Right lobe of liver (tissue), 6 donors: ENCODE measurements around the gene NUMB. TPM values are rescaled to one million over a fixed set of nuclear protein-coding genes. Genes with fewer than 3 reads are reported as not detected.

Experiments
- ATAC-seq, 4 donors: fragments of 200-7000 bp; cut with Tn5 transposase; one replicate each; pipeline ENCODE4 v1.9.1; 2020; ENCODE audit warnings: mild to moderate bottlenecking in 4 of 4, moderate library complexity in 4 of 4
- DNase-seq, 3 donors: peaks; one replicate each; pipeline ENCODE4 v3.0.0-alpha.2; 2020
- H3K27ac ChIP-seq, 3 donors: fragments of 200-600 bp; one replicate each; pipeline ENCODE4 v1.8.0; 2022
- H3K27me3 ChIP-seq, 2 donors: fragments of 200-600 bp; one replicate each; pipeline ENCODE4 v1.8.0; 2022
- H3K36me3 ChIP-seq, 4 donors: fragments of 200-600 bp; sonication (generic) in 1 of 4; one replicate each; pipeline versions ENCODE4 v1.5.1 to v1.8.0; 2017 to 2022; ENCODE audit warnings: control low read depth in 1 of 4
- H3K4me1 ChIP-seq, 4 donors: fragments of 200-600 bp; sonication (generic) in 1 of 4; one replicate each; pipeline versions ENCODE4 v1.5.1 to v1.8.0; 2017 to 2022; ENCODE audit warnings: control low read depth in 1 of 4
- H3K4me3 ChIP-seq, 3 donors: fragments of 200-600 bp; one replicate each; pipeline ENCODE4 v1.8.0; 2022
- H3K9me3 ChIP-seq, 4 donors: fragments of 200-600 bp; sonication (generic) in 1 of 4; one replicate each; pipeline versions ENCODE4 v1.5.1 to v1.8.0; 2017 to 2022; ENCODE audit warnings: control low read depth in 1 of 4
- POLR2A ChIP-seq: fragments of 450-650 bp; IDR thresholded peaks from one replicate; pipeline ENCODE4 v1.6.1; 2017; ENCODE audit warnings: antibody characterized with exemption, mild to moderate bottlenecking
- WGBS: methylation state at CpG from one replicate; pipeline ENCODE4 v1.1.6; 2018; ENCODE audit warnings: low coverage, low lambda C conversion rate; ENCODE audit not compliant: insufficient coverage; ENCODE audit errors: missing lambda C conversion rate; 5-methylcytosine and 5-hydroxymethylcytosine counted together
- intact Hi-C, 2 donors: fragments of 100-400 bp; cut with DNase I; formaldehyde crosslinking; loops; one replicate each; pipeline versions ENCODE4 v1.11.2 to v1.14.1; 2022
- total RNA-seq, 6 experiments: library from RNA; depleted of rRNA in 2 of 6; stranded (reverse); fragments of >200 nt in 2 of 6; fragmentation: NEBNext Ultra II Directional in 3 of 6; extraction: Animal tissue kit (Norgen Biotek cat#: 25700) in 3 of 6; gene quantifications; one replicate each; pipeline versions ENCODE4 v1.1.0 to v1.2.4, GENCODE V29; 2016 to 2023
- TF ChIP-seq, protein P1 (sequence below), 4 donors: fragments of 200-600 bp in 3 of 4; fragments of 450-650 bp in 1 of 4; IDR thresholded peaks; one replicate each; pipeline versions ENCODE4 v1.5.1 to v1.8.0; 2016 to 2022; ENCODE audit warnings: antibody characterized with exemption in 4 of 4, mild to moderate bottlenecking in 2 of 4
- donor health status: DM: no; HTN: yes; CAD: no.
- donor health status: DM: no; HTN: no; CAD: no.
- donor health status: DM: no; HTN: no; CAD: no.
- donor health status: DM: no; HTN: yes; CAD: no.
- donor health status: DM: no; HTN: yes; CAD: no.

NUMB gene
- total RNA-seq, 6 experiments from 2014 or later = 28.3 to 48.4 (median 43.7) TPM

- 50% methylated on average over 2 of the region's 23 CpGs for WGBS
- no peak for ATAC-seq
- Histone ChIP-seq H3K27me3 (no peaks in the 10 kb centered on the region), H3K9me3 (no peaks in the 10 kb centered on the region), H3K27ac (no peak overlapping the region), H3K4me3 (no peak overlapping the region), H3K4me1 (no peaks in the 10 kb centered on the region), H3K36me3 (no peaks in the 10 kb centered on the region)
- no peak for DNase-seq
- TF ChIP-seq, protein P1, sequence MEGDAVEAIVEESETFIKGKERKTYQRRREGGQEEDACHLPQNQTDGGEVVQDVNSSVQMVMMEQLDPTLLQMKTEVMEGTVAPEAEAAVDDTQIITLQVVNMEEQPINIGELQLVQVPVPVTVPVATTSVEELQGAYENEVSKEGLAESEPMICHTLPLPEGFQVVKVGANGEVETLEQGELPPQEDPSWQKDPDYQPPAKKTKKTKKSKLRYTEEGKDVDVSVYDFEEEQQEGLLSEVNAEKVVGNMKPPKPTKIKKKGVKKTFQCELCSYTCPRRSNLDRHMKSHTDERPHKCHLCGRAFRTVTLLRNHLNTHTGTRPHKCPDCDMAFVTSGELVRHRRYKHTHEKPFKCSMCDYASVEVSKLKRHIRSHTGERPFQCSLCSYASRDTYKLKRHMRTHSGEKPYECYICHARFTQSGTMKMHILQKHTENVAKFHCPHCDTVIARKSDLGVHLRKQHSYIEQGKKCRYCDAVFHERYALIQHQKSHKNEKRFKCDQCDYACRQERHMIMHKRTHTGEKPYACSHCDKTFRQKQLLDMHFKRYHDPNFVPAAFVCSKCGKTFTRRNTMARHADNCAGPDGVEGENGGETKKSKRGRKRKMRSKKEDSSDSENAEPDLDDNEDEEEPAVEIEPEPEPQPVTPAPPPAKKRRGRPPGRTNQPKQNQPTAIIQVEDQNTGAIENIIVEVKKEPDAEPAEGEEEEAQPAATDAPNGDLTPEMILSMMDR (IDR thresholded peaks at IDR 0.05) = no peak
- TF ChIP-seq POLR2A = no peak
- intact Hi-C loops = no loop called here
Measured at GRCh38 chr14:73264080-73264884, 194.1 kb downstream of the NUMB start.

- intact Hi-C loops = no loop called here
- no peak for DNase-seq
- Histone ChIP-seq H3K9me3 (no peaks in the 10 kb centered on the region), H3K4me1 (no peaks in the 10 kb centered on the region), H3K36me3 (no peaks in the 10 kb centered on the region), H3K4me3 (no peak overlapping the region), H3K27me3 (no peaks in the 10 kb centered on the region), H3K27ac (no peak overlapping the region)
- TF ChIP-seq POLR2A = no peak
- TF ChIP-seq, protein P1 (IDR thresholded peaks at IDR 0.05) = no peak
- ATAC-seq = no peak
- WGBS = 80% methylated on average over 1 of the region's 7 CpGs
Measured at GRCh38 chr14:73263606-73264005, 194.7 kb downstream of the NUMB start.

DNA sequence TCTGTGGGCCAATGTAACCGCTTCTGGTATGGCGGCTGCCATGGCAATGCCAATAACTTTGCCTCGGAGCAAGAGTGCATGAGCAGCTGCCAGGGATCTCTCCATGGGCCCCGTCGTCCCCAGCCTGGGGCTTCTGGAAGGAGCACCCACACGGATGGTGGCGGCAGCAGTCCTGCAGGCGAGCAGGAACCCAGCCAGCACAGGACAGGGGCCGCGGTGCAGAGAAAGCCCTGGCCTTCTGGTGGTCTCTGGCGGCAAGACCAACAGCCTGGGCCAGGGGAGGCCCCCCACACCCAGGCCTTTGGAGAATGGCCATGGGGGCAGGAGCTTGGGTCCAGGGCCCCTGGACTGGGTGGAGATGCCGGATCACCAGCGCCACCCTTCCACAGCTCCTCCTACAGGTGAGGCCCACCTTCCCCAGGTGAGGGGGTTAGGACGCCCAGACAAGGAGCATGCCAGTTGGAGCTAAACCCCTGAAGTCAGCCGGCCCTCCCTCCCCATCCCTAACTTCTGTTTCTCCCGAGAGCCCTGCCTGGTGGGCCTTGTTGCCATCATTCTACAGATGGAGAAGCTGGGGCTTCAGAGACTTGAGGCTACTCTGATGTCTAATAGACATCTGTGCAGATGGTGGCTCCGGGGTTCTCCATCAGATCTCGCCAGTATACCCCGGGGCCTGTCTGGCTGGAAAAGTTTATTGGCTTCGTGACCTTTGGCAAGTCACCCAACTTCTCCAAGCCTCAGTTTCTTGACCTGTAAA, 195.7 kb downstream of the NUMB start:
- 76% methylated on average over 4 of the region's 20 CpGs for WGBS
- DNase-seq = no peak
- H3K4me3 ChIP-seq = no peak overlapping the region
- no peaks in the 10 kb centered on the region for H3K36me3 ChIP-seq
- no peaks in the 10 kb centered on the region for H3K4me1 ChIP-seq
- no peak overlapping the region for H3K27ac ChIP-seq
- intact Hi-C loops = no loop called here
- no peaks in the 10 kb centered on the region for H3K9me3 ChIP-seq
- TF ChIP-seq POLR2A = no peak
- TF ChIP-seq, protein P1 (IDR thresholded peaks at IDR 0.05) = no peak
- H3K27me3 ChIP-seq = no peaks in the 10 kb centered on the region
- no peak for ATAC-seq

- WGBS = no CpG with 5 or more reads among the region's 15 CpGs
- Histone ChIP-seq H3K4me3 (no peak overlapping the region), H3K4me1 (no peaks in the 10 kb centered on the region), H3K9me3 (no peaks in the 10 kb centered on the region), H3K27ac (no peak overlapping the region), H3K27me3 (no peaks in the 10 kb centered on the region), H3K36me3 (no peaks in the 10 kb centered on the region)
- intact Hi-C loops = no loop called here
- DNase-seq = peak in 2 of 3 donors; percentile 30 to 44
- no peak for TF ChIP-seq POLR2A
- TF ChIP-seq, protein P1 (IDR thresholded peaks at IDR 0.05) = no peak
- no peak for ATAC-seq
Measured at GRCh38 chr14:73261520-73262426, 196.6 kb downstream of the NUMB start.
